ENCODE results near the gene SEC24B.

The SEC24B gene

GRCh38 chr4:109588176-109588575 lies 154.6 kb downstream of the SEC24B start:
- no peaks in the 10 kb centered on the region for H3K36me3 ChIP-seq (ENCODE audit: insufficient read depth, low read length)
- H3K27ac ChIP-seq, result no peak overlapping the region
- DNase-seq (ENCODE audit: low read depth, low spot score), result no peak
- H3K4me3 ChIP-seq, result no peak overlapping the region
- H3K9ac ChIP-seq (ENCODE audit: insufficient read length), result no peak overlapping the region
- TF ChIP-seq FOXP2 (optimal IDR thresholded peaks at IDR 0.05; ENCODE audit: control extremely low read depth, extremely low read length, insufficient read depth) (no peak), EZH2 (IDR thresholded peaks at IDR 0.05) (no peak), POLR2AphosphoS5 (IDR thresholded peaks at IDR 0.05; ENCODE audit: borderline replicate concordance, low read depth, low read length) (no peak)
- H3K9me3 ChIP-seq (ENCODE audit: low read depth, low read length), result no peaks in the 10 kb centered on the region

- DNase-seq (ENCODE audit: low read depth, low spot score), result no peak
- Histone ChIP-seq H3K9ac (ENCODE audit: insufficient read length) (no peak overlapping the region), H3K36me3 (ENCODE audit: insufficient read depth, low read length) (no peaks in the 10 kb centered on the region), H3K4me3 (no peak overlapping the region), H3K9me3 (ENCODE audit: low read depth, low read length) (no peaks in the 10 kb centered on the region), H3K27ac (no peak overlapping the region)
- no peak for TF ChIP-seq EZH2 (IDR thresholded peaks at IDR 0.05)
- no peak for TF ChIP-seq FOXP2 (optimal IDR thresholded peaks at IDR 0.05; ENCODE audit: control extremely low read depth, extremely low read length, insufficient read depth)
- no peak for TF ChIP-seq POLR2AphosphoS5 (IDR thresholded peaks at IDR 0.05; ENCODE audit: borderline replicate concordance, low read depth, low read length)
These were observed 155.5 kb downstream of the SEC24B start for GRCh38 chr4:109589119-109589518.

- no peak for DNase-seq (ENCODE audit: low read depth, low spot score)
- H3K4me3 ChIP-seq, result no peak overlapping the region
- no peaks in the 10 kb centered on the region for H3K9me3 ChIP-seq (ENCODE audit: low read depth, low read length)
- H3K36me3 ChIP-seq (ENCODE audit: insufficient read depth, low read length), result no peaks in the 10 kb centered on the region
- H3K9ac ChIP-seq (ENCODE audit: insufficient read length), result no peak overlapping the region
- TF ChIP-seq FOXP2 (optimal IDR thresholded peaks at IDR 0.05; ENCODE audit: control extremely low read depth, extremely low read length, insufficient read depth) (no peak), POLR2AphosphoS5 (IDR thresholded peaks at IDR 0.05; ENCODE audit: borderline replicate concordance, low read depth, low read length) (no peak), EZH2 (IDR thresholded peaks at IDR 0.05) (no peak)
- H3K27ac ChIP-seq, result no peak overlapping the region
These were observed 156.0 kb downstream of the SEC24B start for GRCh38 chr4:109589605-109590004.
